ENCODE results near the gene GJB3.
"Not testable (repeated sequence)": the region's sequence is repeated elsewhere in the genome, so short reads cannot be mapped to it uniquely, and the experiment has no call there.

The GJB3 gene

DNA sequence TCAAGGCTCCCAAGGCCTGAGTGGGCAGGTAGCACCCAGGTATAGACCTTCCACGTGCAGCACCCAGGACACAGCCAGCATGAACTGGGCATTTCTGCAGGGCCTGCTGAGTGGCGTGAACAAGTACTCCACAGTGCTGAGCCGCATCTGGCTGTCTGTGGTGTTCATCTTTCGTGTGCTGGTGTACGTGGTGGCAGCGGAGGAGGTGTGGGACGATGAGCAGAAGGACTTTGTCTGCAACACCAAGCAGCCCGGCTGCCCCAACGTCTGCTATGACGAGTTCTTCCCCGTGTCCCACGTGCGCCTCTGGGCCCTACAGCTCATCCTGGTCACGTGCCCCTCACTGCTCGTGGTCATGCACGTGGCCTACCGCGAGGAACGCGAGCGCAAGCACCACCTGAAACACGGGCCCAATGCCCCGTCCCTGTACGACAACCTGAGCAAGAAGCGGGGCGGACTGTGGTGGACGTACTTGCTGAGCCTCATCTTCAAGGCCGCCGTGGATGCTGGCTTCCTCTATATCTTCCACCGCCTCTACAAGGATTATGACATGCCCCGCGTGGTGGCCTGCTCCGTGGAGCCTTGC is 19.7 kb upstream of the GJB3 start:
- no peak for DNase-seq

- DNase-seq = no peak
These were observed 19.2 kb upstream of the GJB3 start for GRCh38 chr1:34761776-34762307.

DNA sequence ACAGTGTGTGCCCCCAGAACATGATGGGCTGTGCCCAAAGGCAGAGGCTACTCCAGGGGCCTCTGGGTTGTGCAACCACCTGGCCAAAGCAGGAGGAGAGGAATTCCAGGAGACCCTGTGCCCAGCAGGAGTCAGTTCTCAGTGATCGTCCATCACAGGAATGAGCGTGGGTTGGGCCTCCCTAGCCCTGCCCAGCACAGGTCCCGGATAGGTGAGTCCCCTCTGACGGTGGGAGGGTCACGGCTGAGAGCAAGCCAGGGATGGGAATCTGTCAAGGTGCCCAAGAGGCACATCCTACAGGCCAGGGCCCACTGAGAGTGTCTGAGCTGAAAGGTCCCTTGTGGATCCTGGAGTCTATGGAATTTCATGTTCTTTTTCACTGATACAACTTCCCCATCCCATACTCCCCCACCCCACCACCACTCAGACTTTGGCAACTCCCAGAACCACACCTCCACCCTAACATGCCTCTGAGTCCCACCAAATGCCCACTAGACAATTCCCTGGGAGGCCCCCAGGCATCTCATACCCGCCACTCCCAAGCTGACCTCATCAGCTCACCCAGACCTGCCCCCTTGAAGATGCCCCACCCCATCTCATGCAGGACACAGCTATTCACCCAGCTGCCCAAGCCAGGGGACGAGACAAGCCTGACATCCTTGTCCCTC is 18.4 kb upstream of the GJB3 start:
- no peak for DNase-seq

- no peak for DNase-seq
These were observed 17.8 kb upstream of the GJB3 start for GRCh38 chr1:34763142-34763781.

DNA sequence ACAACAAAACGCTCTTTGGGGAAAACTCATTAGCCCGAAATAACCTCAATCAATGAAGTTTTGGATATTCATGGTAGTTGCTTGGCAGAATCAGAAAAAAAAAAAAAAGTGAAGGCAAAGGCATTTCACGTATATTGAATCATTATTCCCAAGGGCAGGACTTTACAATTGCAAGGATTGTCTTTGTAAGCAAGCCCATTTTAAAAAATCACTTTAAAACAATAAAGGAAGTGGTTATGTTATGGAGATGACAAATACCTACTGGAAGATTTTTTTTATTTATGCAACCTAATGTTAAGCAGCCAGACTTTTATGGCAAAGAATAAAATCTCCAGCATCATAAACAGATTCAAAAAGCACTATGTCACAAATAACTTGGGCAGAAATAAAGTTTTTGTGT is 12.2 kb upstream of the GJB3 start:
- DNase-seq = no peak

- no peak for DNase-seq
These were observed 10.0 kb upstream of the GJB3 start for GRCh38 chr1:34770891-34771504.

- DNase-seq = no peak
These were observed 9.2 kb upstream of the GJB3 start for GRCh38 chr1:34771573-34772371.

DNA sequence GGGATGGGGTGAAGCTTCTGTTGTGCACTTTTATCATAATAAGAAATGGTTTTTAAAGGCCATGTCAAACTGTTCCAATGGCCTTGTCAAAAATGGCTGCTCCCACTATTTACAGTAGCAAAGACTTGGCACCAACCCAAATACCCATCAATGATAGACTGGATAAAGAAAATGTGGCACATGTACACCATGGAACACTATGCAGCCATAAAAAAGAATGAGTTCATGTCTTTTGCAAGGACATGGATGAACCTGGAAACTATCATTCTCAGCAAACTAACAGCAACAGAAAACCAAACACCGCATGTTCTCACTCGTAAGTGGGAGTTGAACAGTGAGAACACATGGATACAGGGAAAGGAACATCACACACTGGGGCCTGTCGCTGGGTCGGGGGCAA is 7.9 kb upstream of the GJB3 start:
- not testable (repeated sequence) for DNase-seq

DNA sequence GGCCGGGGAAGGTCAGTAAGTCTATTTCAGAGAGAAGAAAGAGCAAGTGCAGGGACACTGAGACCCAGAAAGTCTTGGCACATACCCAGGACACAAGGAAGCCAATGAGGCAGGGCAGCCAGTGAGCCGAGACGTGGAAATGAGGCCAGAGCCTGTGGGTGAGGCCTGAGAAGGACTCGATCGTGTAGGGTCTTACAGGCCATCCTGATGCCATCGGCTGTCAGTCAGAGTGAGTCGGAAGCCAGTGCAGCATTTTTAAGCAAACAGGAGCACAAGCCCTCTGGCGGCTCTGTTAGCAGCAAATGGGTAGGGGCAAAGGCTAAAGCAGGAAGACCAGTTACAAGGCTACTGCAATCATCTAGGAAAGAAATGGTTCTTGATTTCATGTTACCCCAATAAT is 6.1 kb upstream of the GJB3 start:
- DNase-seq = no peak

DNA sequence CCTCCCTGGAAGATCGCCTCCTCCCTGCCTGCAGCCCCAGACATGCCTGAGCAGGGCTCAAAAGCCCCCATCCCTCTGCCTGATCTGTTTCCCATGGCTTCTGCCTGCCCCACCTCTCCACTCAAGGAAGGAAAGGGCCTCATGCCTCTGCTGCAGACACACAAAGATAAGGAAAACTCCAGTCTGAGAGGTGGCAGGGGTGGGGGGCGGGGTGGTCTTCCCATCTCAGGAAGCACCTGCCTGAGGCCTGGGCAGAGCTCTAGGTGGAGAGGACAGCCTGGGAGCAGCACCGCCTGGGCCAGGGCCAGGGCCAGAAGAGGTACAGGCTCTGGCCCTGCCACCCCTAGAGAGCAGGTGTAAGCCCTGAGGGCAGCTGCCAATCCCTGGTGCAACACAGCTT is 4.1 kb upstream of the GJB3 start:
- DNase-seq = no peak

- DNase-seq = no peak
These were observed 3.3 kb upstream of the GJB3 start for GRCh38 chr1:34777519-34778321.

DNA sequence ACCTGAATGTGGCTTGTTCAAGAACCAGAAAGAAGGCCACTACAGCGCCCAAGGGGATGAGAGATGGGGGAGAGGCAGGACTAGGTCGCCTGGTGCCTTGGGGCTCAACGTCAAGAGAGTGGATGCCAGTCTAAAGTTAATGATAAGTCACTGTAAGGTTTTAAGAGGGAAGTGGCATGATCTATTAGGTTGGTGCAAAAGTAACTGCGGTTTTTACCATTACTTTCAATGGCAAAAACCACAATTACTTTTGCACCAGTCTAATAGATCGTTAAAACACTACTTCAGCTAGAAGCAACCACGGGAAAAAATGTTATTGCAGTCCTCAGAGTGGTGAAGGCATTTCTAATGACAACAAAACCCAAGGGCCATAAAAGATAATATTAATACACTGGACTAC is 2.6 kb upstream of the GJB3 start:
- no peak for DNase-seq

- DNase-seq = no peak
These were observed 2.0 kb upstream of the GJB3 start for GRCh38 chr1:34779005-34779404.

DNA sequence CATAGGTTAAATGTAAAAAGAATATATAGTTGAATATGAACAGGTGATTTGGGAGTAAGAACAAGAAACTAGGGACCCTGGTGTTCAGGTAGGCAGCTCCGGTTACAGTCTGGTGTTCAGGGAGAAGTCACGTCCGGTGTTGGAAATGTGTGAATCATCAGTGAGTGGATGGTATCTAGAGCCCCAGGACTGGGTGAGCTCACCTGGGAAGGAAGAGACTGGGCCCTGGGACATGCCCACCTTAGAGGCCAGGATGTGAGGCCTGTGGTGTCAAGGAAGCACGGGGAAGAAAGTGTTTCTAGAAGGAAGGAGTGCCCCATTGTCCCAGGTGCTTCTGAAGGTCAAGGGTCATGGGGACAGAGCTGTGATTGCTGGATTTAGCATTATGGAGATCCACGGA is 1.5 kb upstream of the GJB3 start:
- no peak for DNase-seq

GRCh38 chr1:34779962-34780361 is 1.1 kb upstream of the GJB3 start:
- no peak for DNase-seq

- no peak for DNase-seq
These were observed 486 bp upstream of the GJB3 start for GRCh38 chr1:34780528-34780927.

DNA sequence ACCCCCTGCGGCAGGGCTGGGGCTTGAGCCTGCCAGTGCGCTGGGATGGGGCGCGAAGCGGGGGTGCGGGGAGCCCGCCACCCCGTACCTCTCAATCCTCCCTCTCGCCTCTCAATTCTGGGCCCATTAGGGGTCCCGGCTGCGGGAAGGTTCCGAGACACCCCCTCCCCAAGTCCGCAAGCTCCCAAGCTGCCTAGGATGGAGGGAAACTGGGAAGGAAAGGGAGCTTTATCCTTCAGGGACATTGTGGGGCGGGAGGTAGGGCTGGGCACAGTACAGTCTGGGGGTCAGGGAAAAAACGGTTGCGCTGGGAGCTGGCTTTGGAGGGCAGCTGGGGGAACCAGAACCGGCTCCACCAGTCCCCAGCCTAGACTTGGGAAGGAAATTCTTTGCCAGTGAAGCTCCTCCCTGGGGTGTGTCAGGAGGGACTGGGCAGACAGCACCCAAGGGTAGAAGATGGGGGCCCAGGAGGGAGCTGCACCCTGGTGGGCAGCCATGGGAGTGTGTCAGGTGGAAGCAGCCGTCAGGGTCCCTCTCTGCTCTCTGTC is 904 bp downstream of the GJB3 start:
- no peak for DNase-seq

DNA sequence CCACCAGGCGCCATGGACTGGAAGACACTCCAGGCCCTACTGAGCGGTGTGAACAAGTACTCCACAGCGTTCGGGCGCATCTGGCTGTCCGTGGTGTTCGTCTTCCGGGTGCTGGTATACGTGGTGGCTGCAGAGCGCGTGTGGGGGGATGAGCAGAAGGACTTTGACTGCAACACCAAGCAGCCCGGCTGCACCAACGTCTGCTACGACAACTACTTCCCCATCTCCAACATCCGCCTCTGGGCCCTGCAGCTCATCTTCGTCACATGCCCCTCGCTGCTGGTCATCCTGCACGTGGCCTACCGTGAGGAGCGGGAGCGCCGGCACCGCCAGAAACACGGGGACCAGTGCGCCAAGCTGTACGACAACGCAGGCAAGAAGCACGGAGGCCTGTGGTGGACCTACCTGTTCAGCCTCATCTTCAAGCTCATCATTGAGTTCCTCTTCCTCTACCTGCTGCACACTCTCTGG is 3.8 kb downstream of the GJB3 start:
- DNase-seq = no peak

- no peak for DNase-seq
These were observed 4.3 kb downstream of the GJB3 start for GRCh38 chr1:34785231-34785874.

DNA sequence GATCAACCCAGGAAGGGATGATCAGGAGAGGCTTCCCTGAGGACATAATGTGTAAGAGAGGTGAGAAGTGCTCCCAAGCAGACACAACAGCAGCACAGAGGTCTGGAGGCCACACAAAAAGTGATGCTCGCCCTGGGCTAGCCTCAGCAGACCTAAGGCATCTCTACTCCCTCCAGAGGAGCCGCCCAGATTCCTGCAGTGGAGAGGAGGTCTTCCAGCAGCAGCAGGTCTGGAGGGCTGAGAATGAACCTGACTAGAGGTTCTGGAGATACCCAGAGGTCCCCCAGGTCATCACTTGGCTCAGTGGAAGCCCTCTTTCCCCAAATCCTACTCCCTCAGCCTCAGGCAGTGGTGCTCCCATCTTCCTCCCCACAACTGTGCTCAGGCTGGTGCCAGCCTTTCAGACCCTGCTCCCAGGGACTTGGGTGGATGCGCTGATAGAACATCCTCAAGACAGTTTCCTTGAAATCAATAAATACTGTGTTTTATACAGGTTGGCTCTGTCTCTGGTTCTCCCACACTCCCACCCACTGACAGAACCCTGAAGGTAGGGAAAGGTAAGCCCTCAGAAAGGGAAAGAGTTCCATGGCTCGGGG is 5.0 kb downstream of the GJB3 start:
- DNase-seq = no peak
